NT2/D1 (cell line): ENCODE data around the gene RNF130.

ENCODE experiments used
- YY1 ChIP-seq: IDR thresholded peaks from 2 replicates; pipeline ENCODE4 v1.6.1; 2011; ENCODE audit not compliant: insufficient read length, insufficient read depth
- ZNF274 ChIP-seq: IDR thresholded peaks from 2 replicates; pipeline ENCODE4 v1.6.1; 2011; ENCODE audit warnings: mild to moderate bottlenecking, low read depth, low read length

DNA sequence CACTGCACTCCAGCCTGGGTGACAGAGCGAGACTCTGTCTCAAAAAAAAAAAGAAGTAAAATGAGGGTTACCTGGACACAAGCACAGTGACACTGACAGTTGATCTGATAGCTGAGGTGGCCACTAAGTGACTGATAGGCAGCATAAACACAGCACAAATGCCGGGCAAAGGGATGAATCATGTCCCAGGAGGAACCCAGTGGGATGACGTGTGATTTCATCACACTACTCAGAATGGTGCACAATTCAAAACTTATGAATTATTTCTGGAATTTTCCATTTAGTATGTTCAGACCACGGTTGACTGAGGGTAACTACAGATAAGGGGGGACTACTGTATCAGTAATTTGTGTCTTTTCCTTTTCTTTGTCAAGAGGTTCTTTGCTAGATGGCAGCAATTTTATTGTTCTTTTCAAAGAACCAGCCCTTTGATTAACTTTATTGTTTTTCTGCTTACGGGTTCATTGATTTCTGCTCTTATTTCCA is 34.3 kb upstream of the RNF130 start:
- no peak for TF ChIP-seq YY1
- no peak for TF ChIP-seq ZNF274
